GM23248 (cell line): ENCODE measurements around the gene TTC9. TPM values are rescaled to one million over a fixed set of nuclear protein-coding genes. Genes with fewer than 3 reads are reported as not detected.

ENCODE experiments used
- DNase-seq: peaks from one replicate; pipeline ENCODE4 v3.0.0-alpha.2; 2015
- H2AFZ ChIP-seq: fragments of 200-600 bp; sonication (generic); 2 replicates; pipeline ENCODE4 v1.6.1; 2016; ENCODE audit warnings: antibody characterized with exemption
- H3F3A ChIP-seq: fragments of 200-600 bp; sonication (generic); 2 replicates; pipeline ENCODE4 v1.6.1; 2016; ENCODE audit warnings: mild to moderate bottlenecking, antibody characterized with exemption, mixed run types; ENCODE audit not compliant: insufficient read depth
- H3K27ac ChIP-seq: fragments of 200-600 bp; sonication (generic); 2 replicates; pipeline ENCODE4 v1.5.1; 2016; ENCODE audit warnings: mild to moderate bottlenecking
- H3K27me3 ChIP-seq: fragments of 200-600 bp; sonication (generic); replicated peaks from 2 replicates; pipeline ENCODE4 v1.6.1; 2016; ENCODE audit warnings: mild to moderate bottlenecking; ENCODE audit not compliant: insufficient read depth
- H3K36me3 ChIP-seq: fragments of 200-600 bp; sonication (generic); 2 replicates; pipeline ENCODE4 v1.6.1; 2016; ENCODE audit warnings: low read depth, mild to moderate bottlenecking
- H3K4me1 ChIP-seq: fragments of 200-600 bp; sonication (generic); 2 replicates; pipeline ENCODE4 v1.6.1; 2016; ENCODE audit warnings: mild to moderate bottlenecking; ENCODE audit not compliant: insufficient read depth
- H3K4me2 ChIP-seq: fragments of 200-600 bp; sonication (generic); one replicate; pipeline ENCODE4 v1.6.1; 2016; ENCODE audit warnings: mild to moderate bottlenecking; ENCODE audit not compliant: unreplicated experiment
- H3K4me3 ChIP-seq: fragments of 200-600 bp; sonication (generic); 2 replicates; pipeline ENCODE4 v1.5.1; 2016; ENCODE audit warnings: mild to moderate bottlenecking
- H3K79me2 ChIP-seq: fragments of 200-600 bp; sonication (generic); 2 replicates; pipeline ENCODE4 v1.6.1; 2016; ENCODE audit warnings: mild to moderate bottlenecking; ENCODE audit not compliant: insufficient read depth
- H3K9ac ChIP-seq: fragments of 200-600 bp; sonication (generic); 2 replicates; pipeline ENCODE4 v1.6.1; 2016; ENCODE audit warnings: mild to moderate bottlenecking
- H3K9me2 ChIP-seq: fragments of 200-600 bp; sonication (generic); 2 replicates; pipeline ENCODE4 v1.6.1; 2016; ENCODE audit warnings: mixed run types, mild to moderate bottlenecking, moderate library complexity; ENCODE audit not compliant: insufficient read depth
- H3K9me3 ChIP-seq: fragments of 200-600 bp; sonication (generic); one replicate; pipeline ENCODE4 v1.6.1; 2017; ENCODE audit warnings: low read depth
- H4K20me1 ChIP-seq: fragments of 200-600 bp; sonication (generic); 2 replicates; pipeline ENCODE4 v1.6.0; 2016; ENCODE audit not compliant: insufficient read depth
- EZH2 ChIP-seq: fragments of 200-600 bp; sonication (generic); IDR thresholded peaks from 2 replicates; pipeline ENCODE4 v1.6.1; 2018; ENCODE audit warnings: antibody characterized with exemption, mild to moderate bottlenecking; ENCODE audit not compliant: insufficient read depth, poor library complexity, severe bottlenecking
- EZH2phosphoT487 ChIP-seq: fragments of 200-600 bp; sonication (generic); IDR thresholded peaks from 2 replicates; pipeline ENCODE4 v1.6.1; 2018; ENCODE audit warnings: antibody characterized with exemption, moderate library complexity, mild to moderate bottlenecking, low read depth; ENCODE audit not compliant: insufficient read depth
- WGBS, 2 experiments: methylation state at CpG; one replicate each; pipeline ENCODE4 v1.1.6; 2015 to 2017; ENCODE audit warnings: low lambda C conversion rate in 2 of 2, low coverage in 1 of 2; ENCODE audit errors: missing lambda C conversion rate in 2 of 2; 5-methylcytosine and 5-hydroxymethylcytosine counted together
- in situ Hi-C: fragments of 300-500 bp; cut with MboI; formaldehyde crosslinking; loops from 2 replicates; pipeline ENCODE4 v1.15.0; 2020
- polyA plus RNA-seq: library from polyadenylated mRNA; unstranded; fragments of >200 nt; fragmentation: Nextera tagmentation; extraction: Ambion mirVana; gene quantifications from 2 replicates; pipeline ENCODE4 v1.2.1, GENCODE V29; 2016
- total RNA-seq: library from RNA; depleted of rRNA; stranded (reverse); fragments of >200 nt; shearing (Covaris generic); gene quantifications from 2 replicates; pipeline ENCODE4 v1.2.3, GENCODE V29; 2014

TTC9 gene
- total and polyA plus RNA-seq, 2 experiments from 2014 or later: not detected

GRCh38 chr14:70660967-70661893 is 19.5 kb downstream of the TTC9 start:
- H3F3A ChIP-seq: no peaks in the 10 kb centered on the region
- no peak overlapping the region for H3K4me3 ChIP-seq
- H3K27ac ChIP-seq: no peak overlapping the region
- peaks cover 14% of the 10 kb centered on the region for H3K4me1 ChIP-seq
- no peaks in the 10 kb centered on the region for H3K36me3 ChIP-seq
- peaks cover 31% of the 10 kb centered on the region for H3K27me3 ChIP-seq
- H3K9me3 ChIP-seq: no peaks in the 10 kb centered on the region
- in situ Hi-C loops: no loop called here
- no peaks in the 10 kb centered on the region for H4K20me1 ChIP-seq
- H3K9me2 ChIP-seq: no peaks in the 10 kb centered on the region
- no peak overlapping the region for H2AFZ ChIP-seq
- no peak overlapping the region for H3K9ac ChIP-seq
- no peak for DNase-seq
- no peak overlapping the region for H3K4me2 ChIP-seq
- no peaks in the 10 kb centered on the region for H3K79me2 ChIP-seq
- no peak for TF ChIP-seq EZH2
- no peak for TF ChIP-seq EZH2phosphoT487
- WGBS, 2 experiments: 20 to 25% methylated on average over 13 of the region's 13 CpGs

GRCh38 chr14:70662080-70662479 is 20.4 kb downstream of the TTC9 start:
- H3K27me3 ChIP-seq: peaks cover 29% of the 10 kb centered on the region
- no peak overlapping the region for H2AFZ ChIP-seq
- no peaks in the 10 kb centered on the region for H3K9me3 ChIP-seq
- TF ChIP-seq EZH2 (no peak), EZH2phosphoT487 (no peak)
- no peak for DNase-seq
- no peaks in the 10 kb centered on the region for H4K20me1 ChIP-seq
- H3F3A ChIP-seq: no peaks in the 10 kb centered on the region
- in situ Hi-C loops: no loop called here
- H3K36me3 ChIP-seq: no peaks in the 10 kb centered on the region
- no peaks in the 10 kb centered on the region for H3K9me2 ChIP-seq
- no peak overlapping the region for H3K27ac ChIP-seq
- no peak overlapping the region for H3K4me2 ChIP-seq
- no peak overlapping the region for H3K9ac ChIP-seq
- no peak overlapping the region for H3K4me3 ChIP-seq
- peaks cover 20% of the 10 kb centered on the region for H3K4me1 ChIP-seq
- H3K79me2 ChIP-seq: no peaks in the 10 kb centered on the region

GRCh38 chr14:70662816-70663215 is 21.1 kb downstream of the TTC9 start:
- no peak for DNase-seq
- in situ Hi-C loops: no loop called here
- H3K9ac ChIP-seq: no peak overlapping the region
- no peaks in the 10 kb centered on the region for H3K9me3 ChIP-seq
- no peaks in the 10 kb centered on the region for H3K79me2 ChIP-seq
- peaks cover 25% of the 10 kb centered on the region for H3K27me3 ChIP-seq
- no peaks in the 10 kb centered on the region for H3F3A ChIP-seq
- H3K27ac ChIP-seq: no peak overlapping the region
- 41 to 44% methylated on average over 4 of the region's 4 CpGs for WGBS, 2 experiments
- no peak overlapping the region for H2AFZ ChIP-seq
- no peak for TF ChIP-seq EZH2
- TF ChIP-seq EZH2phosphoT487: no peak
- H4K20me1 ChIP-seq: no peaks in the 10 kb centered on the region
- no peaks in the 10 kb centered on the region for H3K36me3 ChIP-seq
- no peaks in the 10 kb centered on the region for H3K9me2 ChIP-seq
- no peak overlapping the region for H3K4me2 ChIP-seq
- H3K4me1 ChIP-seq: peaks cover 20% of the 10 kb centered on the region
- H3K4me3 ChIP-seq: no peak overlapping the region

- TF ChIP-seq EZH2phosphoT487: no peak
- TF ChIP-seq EZH2: no peak
- Histone ChIP-seq H3K27ac (no peak overlapping the region), H3K27me3 (peaks cover 16% of the 10 kb centered on the region), H2AFZ (no peak overlapping the region), H3K9ac (no peak overlapping the region), H3K4me1 (peaks cover 20% of the 10 kb centered on the region), H3F3A (no peaks in the 10 kb centered on the region), H3K36me3 (no peaks in the 10 kb centered on the region), H3K9me3 (no peaks in the 10 kb centered on the region), H3K9me2 (no peaks in the 10 kb centered on the region), H4K20me1 (no peaks in the 10 kb centered on the region), H3K4me2 (no peak overlapping the region), H3K79me2 (no peaks in the 10 kb centered on the region), H3K4me3 (no peak overlapping the region)
- in situ Hi-C loops: no loop called here
- 27 to 50% methylated on average over 3 to 4 of the region's 4 CpGs for WGBS, 2 experiments
- DNase-seq: peak; percentile 55
Observed at GRCh38 chr14:70663707-70664179, 22.0 kb downstream of the TTC9 start.
